B cell (primary cell): ENCODE results near the gene TTC23.

ENCODE experiments used
- CTCF ChIP-seq: fragments of 200-600 bp; IDR thresholded peaks from one replicate; pipeline ENCODE4 v1.8.0; 2022; ENCODE audit warnings: antibody characterized with exemption, mild to moderate bottlenecking
- EZH2 ChIP-seq: IDR thresholded peaks from 2 replicates; pipeline ENCODE4 v1.6.1; 2012; ENCODE audit warnings: borderline replicate concordance, low read depth, mild to moderate bottlenecking, moderate library complexity, low read length; ENCODE audit not compliant: insufficient read depth, poor library complexity, severe bottlenecking

DNA sequence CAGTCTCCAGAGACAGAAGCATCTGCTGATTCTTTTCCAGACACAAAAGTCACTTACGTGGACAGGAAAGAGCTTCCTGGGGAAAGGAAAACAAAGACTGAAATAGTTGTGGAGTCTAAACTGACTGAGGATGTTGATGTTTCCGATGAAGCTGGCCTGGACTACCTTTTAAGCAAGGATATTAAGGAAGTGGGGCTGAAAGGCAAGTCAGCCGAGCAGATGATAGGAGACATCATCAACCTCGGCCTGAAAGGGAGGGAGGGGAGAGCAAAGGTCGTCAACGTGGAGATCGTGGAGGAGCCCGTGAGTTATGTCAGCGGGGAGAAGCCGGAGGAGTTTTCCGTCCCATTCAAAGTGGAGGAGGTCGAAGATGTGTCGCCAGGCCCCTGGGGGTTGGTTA lies 119.1 kb downstream of the TTC23 start:
- TF ChIP-seq CTCF, result no peak
- TF ChIP-seq EZH2, result no peak
